Measurements from ENCODE around the gene CXADR.
"Not testable (repeated sequence)": the region's sequence is repeated elsewhere in the genome, so short reads cannot be mapped to it uniquely, and the experiment has no call there.

CXADR gene

DNA sequence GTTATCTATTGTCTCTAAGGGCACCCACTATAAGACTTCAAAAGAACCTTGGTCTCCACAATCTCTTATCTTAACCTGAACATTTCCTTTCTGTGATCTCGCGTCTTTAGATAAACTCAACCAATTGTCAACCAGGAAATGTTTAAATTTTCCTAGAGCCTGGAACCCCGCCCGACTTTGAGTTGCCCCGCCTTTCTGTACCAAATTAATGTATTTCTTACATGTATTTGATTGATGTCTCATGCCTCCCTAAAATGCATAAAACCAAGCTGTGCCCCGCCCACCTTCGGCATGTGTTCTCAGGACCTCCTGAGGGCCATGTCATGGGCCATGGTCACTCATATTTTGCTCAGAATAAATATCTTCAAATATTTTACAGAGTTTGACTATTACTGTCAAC is 5.9 kb upstream of the CXADR start:
- Histone ChIP-seq H3K4me1 (ENCODE audit: control insufficient read depth, insufficient read depth, low read length) (peaks cover 3% of the 10 kb centered on the region), H3K4me3 (ENCODE audit: low read length) (no peak overlapping the region), H3K9ac (ENCODE audit: low read length) (no peak overlapping the region), H3K36me3 (ENCODE audit: control insufficient read depth, insufficient read depth, low read length, severe bottlenecking) (no peaks in the 10 kb centered on the region), H3K9me3 (ENCODE audit: control insufficient read depth, low read length) (peaks cover 10% of the 10 kb centered on the region), H3K27me3 (replicated peaks; ENCODE audit: control insufficient read depth, insufficient read depth, low read length) (peaks cover 8% of the 10 kb centered on the region)
- DNase-seq (ENCODE audit: low read depth) = no peak

DNA sequence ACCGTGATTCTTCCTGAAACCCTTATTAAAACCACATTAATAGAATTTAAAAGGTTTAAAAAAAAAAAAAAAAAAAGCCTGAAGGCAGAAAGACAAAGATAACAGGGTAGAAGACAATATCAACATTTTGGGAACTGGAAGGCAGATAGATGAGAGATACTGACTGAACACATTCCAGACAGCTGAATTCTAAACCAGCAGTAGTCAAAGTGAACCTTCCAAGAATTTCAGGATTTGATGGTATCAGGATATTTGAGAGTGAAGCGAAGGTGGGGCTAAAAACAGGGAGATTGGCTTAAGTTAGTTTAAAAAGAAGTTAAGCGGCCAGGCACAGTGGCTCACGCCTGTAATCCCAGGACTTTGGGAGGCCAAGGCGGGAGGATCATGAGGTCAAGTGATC is 5.3 kb upstream of the CXADR start:
- H3K9me3 ChIP-seq (ENCODE audit: control insufficient read depth, low read length) = peaks cover 10% of the 10 kb centered on the region
- peaks cover 8% of the 10 kb centered on the region for H3K27me3 ChIP-seq (replicated peaks; ENCODE audit: control insufficient read depth, insufficient read depth, low read length)
- no peak overlapping the region for H3K4me3 ChIP-seq (ENCODE audit: low read length)
- no peak overlapping the region for H3K9ac ChIP-seq (ENCODE audit: low read length)
- peaks cover 4% of the 10 kb centered on the region for H3K4me1 ChIP-seq (ENCODE audit: control insufficient read depth, insufficient read depth, low read length)
- H3K36me3 ChIP-seq (ENCODE audit: control insufficient read depth, insufficient read depth, low read length, severe bottlenecking) = no peaks in the 10 kb centered on the region
- DNase-seq (ENCODE audit: low read depth) = no peak

DNA sequence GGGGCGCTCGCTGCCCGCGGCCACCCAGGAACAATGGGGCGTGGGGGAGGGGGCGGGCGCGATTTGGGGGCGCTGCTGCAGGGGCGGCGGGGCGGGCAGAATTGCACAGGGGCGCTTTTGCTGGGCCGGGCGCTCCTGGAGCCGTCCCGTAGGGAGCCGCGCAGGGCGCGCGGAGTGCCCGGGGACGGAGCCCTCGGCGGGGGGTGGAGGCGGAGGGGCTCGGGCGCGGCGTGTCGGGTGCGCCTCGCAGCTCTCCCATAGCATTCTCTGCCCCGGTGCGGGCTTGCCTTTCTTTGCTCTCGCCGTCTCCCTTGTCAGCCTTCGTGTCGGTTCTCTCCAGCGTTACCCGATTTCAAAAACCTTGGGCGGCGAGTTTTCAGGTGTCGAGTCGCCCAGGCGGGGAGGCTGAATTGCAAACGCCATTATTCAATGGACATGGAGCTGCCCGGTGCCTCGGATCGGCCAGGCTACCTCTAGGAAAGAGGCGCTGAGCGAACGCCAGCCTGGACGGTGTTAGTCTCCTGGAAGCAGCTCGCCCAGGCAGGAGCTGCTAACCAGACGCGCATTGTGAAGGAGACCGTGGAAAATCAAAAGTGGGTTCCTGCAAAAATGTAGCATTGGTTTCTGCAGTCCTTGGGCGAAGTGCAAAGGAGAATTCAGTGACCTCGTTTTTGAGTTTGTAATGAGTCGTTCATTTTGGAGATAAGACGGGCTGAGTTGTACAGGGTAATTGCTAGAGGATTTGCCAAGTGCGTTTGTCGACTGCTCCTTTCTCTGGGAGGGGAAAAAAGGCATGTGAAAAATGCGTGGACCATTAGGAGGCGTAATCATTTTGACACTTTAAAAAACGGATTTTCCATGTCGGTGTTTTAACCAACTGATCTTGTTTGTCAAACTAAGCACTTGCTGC is 626 bp downstream of the CXADR start:
- peaks cover 14% of the 10 kb centered on the region for H3K4me1 ChIP-seq (ENCODE audit: control insufficient read depth, insufficient read depth, low read length)
- no peak overlapping the region for H3K9ac ChIP-seq (ENCODE audit: low read length)
- H3K4me3 ChIP-seq (ENCODE audit: low read length) = peak overlapping the region; percentile 80
- no peaks in the 10 kb centered on the region for H3K36me3 ChIP-seq (ENCODE audit: control insufficient read depth, insufficient read depth, low read length, severe bottlenecking)
- no peaks in the 10 kb centered on the region for H3K9me3 ChIP-seq (ENCODE audit: control insufficient read depth, low read length)
- peaks cover 14% of the 10 kb centered on the region for H3K27me3 ChIP-seq (replicated peaks; ENCODE audit: control insufficient read depth, insufficient read depth, low read length)
- DNase-seq (ENCODE audit: low read depth) = peak; percentile 40

DNA sequence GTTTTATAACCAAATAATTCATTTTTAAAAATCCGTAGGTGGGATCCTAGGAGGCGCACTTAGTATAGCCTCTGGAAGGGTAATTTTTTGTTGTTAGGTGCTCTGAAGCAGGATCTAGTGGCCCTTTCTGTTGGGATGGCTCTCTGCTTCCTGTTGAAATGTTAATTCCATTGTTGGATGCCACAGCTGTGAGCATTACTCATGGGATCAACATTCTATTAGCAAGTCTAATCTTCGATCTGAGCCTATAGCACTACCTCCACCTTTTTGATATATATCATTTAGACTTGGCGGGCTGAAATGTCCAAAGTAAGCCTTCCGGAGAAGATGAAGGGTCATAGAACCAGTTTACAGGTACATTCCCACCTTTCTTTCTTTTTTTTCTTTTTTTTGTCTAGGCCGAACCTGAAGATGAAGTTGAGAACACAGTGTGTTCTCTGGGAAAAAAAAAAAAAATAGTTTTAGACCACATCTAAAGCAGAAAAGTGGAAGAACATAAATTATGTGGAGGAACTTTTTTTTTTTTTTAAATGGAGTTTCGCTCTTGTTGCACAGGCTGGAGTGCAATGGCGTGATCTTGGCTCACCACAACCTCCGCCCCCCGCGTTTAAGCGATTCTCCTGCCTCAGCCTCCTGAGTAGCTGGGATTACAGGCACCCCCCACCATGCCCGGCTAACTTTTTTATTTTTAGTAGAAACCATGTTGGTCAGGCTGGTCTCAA is 1.4 kb downstream of the CXADR start:
- Histone ChIP-seq H3K27me3 (replicated peaks; ENCODE audit: control insufficient read depth, insufficient read depth, low read length) (peaks cover 14% of the 10 kb centered on the region), H3K4me1 (ENCODE audit: control insufficient read depth, insufficient read depth, low read length) (peaks cover 14% of the 10 kb centered on the region), H3K36me3 (ENCODE audit: control insufficient read depth, insufficient read depth, low read length, severe bottlenecking) (no peaks in the 10 kb centered on the region), H3K9me3 (ENCODE audit: control insufficient read depth, low read length) (no peaks in the 10 kb centered on the region), H3K9ac (ENCODE audit: low read length) (no peak overlapping the region), H3K4me3 (ENCODE audit: low read length) (peak overlapping the region; percentile 80)
- DNase-seq (ENCODE audit: low read depth) = no peak

DNA sequence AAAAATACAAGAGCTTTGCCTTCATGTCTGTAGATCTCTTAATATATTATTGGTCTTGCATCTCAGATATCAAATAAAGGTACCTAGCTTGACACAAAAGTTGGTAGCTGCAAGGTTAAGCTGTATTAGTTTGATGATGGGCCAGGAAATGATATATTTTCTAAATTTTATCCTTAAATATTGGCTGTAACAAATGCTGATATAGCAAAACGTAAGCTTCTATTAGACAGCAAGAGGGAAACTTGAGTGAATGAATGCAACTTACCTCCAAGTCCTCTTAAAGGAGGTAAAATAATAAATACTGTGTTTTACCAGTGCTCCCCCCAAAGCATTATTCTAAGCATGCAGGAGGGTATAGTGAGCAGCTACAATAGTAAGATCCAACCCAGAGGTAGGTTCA is 4.2 kb downstream of the CXADR start:
- H3K4me3 ChIP-seq (ENCODE audit: low read length); H3K27me3 ChIP-seq (replicated peaks; ENCODE audit: control insufficient read depth, insufficient read depth, low read length); H3K9ac ChIP-seq (ENCODE audit: low read length); DNase-seq (ENCODE audit: low read depth); H3K9me3 ChIP-seq (ENCODE audit: control insufficient read depth, low read length); H3K36me3 ChIP-seq (ENCODE audit: control insufficient read depth, insufficient read depth, low read length, severe bottlenecking): not testable (repeated sequence)
- H3K4me1 ChIP-seq (ENCODE audit: control insufficient read depth, insufficient read depth, low read length) = peaks cover 10% of the 10 kb centered on the region

DNA sequence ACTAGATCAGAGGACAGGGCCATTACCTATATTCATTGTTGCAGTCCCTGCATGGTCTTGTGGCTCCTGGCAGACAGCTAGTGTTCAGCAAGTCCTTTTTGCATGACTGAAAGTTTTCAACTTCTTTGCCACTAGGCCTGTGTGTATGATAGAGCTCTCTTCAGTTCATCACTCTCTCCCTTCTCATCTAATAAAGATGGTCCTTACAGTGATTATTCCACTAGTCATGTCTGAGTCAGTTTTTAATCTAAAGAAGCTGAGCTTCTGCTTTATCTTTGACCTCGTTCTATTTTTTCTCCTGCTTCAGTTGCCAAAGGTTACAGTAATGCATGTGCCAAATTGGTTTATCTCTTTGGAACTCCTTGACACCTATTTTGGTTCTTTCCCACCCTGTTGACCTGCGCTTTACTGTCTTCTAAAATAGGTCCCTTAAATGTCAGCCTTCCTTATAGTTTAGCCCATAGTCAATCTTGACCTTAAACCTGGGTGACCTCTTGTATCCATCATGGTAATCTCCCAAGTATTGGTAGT is 6.4 kb downstream of the CXADR start:
- no peak for DNase-seq (ENCODE audit: low read depth)
- Histone ChIP-seq H3K27me3 (replicated peaks; ENCODE audit: control insufficient read depth, insufficient read depth, low read length) (no peaks in the 10 kb centered on the region), H3K4me1 (ENCODE audit: control insufficient read depth, insufficient read depth, low read length) (no peaks in the 10 kb centered on the region), H3K9me3 (ENCODE audit: control insufficient read depth, low read length) (no peaks in the 10 kb centered on the region), H3K36me3 (ENCODE audit: control insufficient read depth, insufficient read depth, low read length, severe bottlenecking) (no peaks in the 10 kb centered on the region), H3K4me3 (ENCODE audit: low read length) (no peak overlapping the region), H3K9ac (ENCODE audit: low read length) (no peak overlapping the region)

DNA sequence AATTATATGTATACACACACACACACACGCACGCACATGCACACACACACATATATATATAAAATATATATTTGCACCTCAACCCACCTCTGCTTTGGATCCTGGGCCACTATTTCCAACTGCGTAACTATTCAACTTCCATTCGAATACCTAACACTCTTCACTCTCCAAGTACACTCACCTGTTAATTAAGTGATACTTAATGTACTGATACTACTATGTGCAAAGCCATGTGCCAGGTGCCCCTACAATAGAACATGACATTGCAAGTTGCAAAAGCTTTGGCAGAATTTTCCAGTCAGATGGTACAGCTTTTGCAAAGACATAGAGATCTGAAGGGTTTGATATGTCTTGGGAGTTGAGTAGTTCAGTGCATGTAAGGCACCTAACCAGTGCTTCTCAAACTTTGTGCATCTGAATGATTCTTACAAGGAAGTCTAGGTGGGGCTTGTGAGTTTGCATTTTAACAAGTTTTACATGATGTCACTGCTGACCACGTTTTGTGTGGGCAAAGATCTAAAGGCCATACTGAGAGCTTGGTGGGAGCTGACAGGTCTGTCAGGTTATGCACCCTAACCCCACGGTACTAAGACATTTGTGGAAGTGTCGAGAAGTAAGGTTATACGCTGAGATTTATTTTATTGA is 7.2 kb downstream of the CXADR start:
- H3K4me1 ChIP-seq (ENCODE audit: control insufficient read depth, insufficient read depth, low read length) = no peaks in the 10 kb centered on the region
- H3K27me3 ChIP-seq (replicated peaks; ENCODE audit: control insufficient read depth, insufficient read depth, low read length) = no peaks in the 10 kb centered on the region
- H3K9ac ChIP-seq (ENCODE audit: low read length) = no peak overlapping the region
- no peak overlapping the region for H3K4me3 ChIP-seq (ENCODE audit: low read length)
- no peaks in the 10 kb centered on the region for H3K9me3 ChIP-seq (ENCODE audit: control insufficient read depth, low read length)
- H3K36me3 ChIP-seq (ENCODE audit: control insufficient read depth, insufficient read depth, low read length, severe bottlenecking) = no peaks in the 10 kb centered on the region
- no peak for DNase-seq (ENCODE audit: low read depth)

DNA sequence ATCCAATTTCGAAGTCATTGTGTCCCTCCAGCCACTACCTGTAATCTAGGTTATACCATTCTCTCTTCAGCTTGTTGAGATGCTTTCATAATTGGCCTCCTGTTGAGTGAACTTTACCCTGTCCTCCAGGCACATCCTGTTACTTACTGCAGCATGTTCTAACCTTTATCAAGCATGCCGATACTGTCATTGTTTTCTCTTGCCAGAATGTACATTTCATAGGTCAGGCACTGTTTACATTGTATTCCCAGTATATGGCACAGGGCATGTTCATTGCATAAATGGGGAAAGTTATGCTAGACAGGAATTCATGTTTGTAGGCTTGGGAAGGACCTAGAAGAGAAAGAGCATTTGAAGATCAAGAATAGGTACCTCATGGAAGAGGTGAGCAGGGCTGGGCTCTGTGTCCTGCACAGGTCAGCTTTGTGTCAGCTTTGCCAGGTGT is 10.2 kb downstream of the CXADR start:
- Histone ChIP-seq H3K4me1 (ENCODE audit: control insufficient read depth, insufficient read depth, low read length) (no peaks in the 10 kb centered on the region), H3K9ac (ENCODE audit: low read length) (no peak overlapping the region), H3K4me3 (ENCODE audit: low read length) (no peak overlapping the region), H3K9me3 (ENCODE audit: control insufficient read depth, low read length) (no peaks in the 10 kb centered on the region), H3K36me3 (ENCODE audit: control insufficient read depth, insufficient read depth, low read length, severe bottlenecking) (no peaks in the 10 kb centered on the region), H3K27me3 (replicated peaks; ENCODE audit: control insufficient read depth, insufficient read depth, low read length) (peaks cover 3% of the 10 kb centered on the region)
- DNase-seq (ENCODE audit: low read depth) = no peak

DNA sequence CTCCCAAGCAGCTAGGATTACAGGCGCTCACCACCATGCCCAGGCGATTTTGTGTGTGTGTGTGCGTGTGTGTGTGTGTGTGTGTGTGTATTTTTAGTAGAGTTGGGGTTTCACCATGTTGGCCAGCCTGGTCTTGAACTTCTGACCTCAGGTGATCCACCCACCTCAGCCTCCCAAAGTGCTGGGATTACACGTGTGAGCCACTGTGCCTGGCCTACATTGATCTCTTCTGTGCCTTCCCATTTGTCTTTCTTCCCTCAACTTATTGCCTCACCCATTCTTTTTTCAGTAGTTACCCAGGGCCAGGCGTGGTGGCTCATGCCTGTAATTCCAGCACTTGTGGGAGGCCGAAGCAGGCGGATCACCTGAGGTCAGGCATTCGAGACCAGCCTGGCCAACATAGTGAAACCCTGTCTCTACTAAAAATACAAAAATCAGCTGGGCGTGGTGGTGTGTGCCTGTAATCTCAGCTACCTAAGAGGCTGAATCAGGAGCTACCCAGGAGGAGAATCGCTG is 11.2 kb downstream of the CXADR start:
- H3K9ac ChIP-seq (ENCODE audit: low read length); H3K9me3 ChIP-seq (ENCODE audit: control insufficient read depth, low read length); DNase-seq (ENCODE audit: low read depth); H3K27me3 ChIP-seq (replicated peaks; ENCODE audit: control insufficient read depth, insufficient read depth, low read length); H3K4me1 ChIP-seq (ENCODE audit: control insufficient read depth, insufficient read depth, low read length); H3K4me3 ChIP-seq (ENCODE audit: low read length); H3K36me3 ChIP-seq (ENCODE audit: control insufficient read depth, insufficient read depth, low read length, severe bottlenecking): not testable (repeated sequence)

DNA sequence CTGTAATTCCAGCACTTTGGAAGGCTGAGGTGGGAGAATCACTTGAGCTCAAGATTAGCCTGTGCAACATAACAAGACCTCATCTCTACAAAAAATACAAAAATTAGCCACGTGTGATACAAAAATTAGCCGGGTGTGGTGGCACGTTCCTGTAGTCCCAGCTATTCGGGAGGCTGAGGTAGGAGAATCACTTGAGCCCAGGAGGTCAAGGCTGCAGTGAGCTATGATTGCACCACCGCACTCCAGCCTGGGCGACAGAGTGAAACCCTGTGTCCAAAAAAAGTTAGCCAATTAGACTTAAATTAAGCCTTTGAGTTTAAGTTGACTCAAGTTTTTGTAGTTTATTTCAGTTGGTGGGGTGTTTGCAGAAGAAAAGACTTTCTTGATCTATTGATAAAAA is 11.8 kb downstream of the CXADR start:
- Histone ChIP-seq H3K27me3 (replicated peaks; ENCODE audit: control insufficient read depth, insufficient read depth, low read length) (peaks cover 3% of the 10 kb centered on the region), H3K4me3 (ENCODE audit: low read length) (no peak overlapping the region), H3K36me3 (ENCODE audit: control insufficient read depth, insufficient read depth, low read length, severe bottlenecking) (no peaks in the 10 kb centered on the region), H3K9ac (ENCODE audit: low read length) (no peak overlapping the region), H3K9me3 (ENCODE audit: control insufficient read depth, low read length) (no peaks in the 10 kb centered on the region), H3K4me1 (ENCODE audit: control insufficient read depth, insufficient read depth, low read length) (no peaks in the 10 kb centered on the region)
- no peak for DNase-seq (ENCODE audit: low read depth)

DNA sequence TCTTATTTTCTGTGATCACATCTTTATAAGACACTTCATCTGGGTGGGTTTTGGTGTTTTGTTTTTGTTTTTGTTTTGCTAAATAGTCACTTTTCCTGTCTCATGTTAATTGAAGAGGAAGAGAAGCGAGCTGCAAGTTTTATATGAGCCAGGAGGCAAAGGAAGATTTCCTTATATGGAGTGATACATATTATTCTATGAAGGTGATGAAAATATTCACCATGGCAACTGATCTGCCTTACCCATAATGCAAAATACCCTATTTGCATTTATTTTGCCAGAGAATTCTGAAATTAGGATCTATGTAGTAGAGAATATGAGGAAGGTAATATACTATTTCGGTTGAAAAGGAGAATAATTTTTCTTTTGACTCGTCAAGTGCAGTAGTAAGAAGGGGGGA is 13.9 kb downstream of the CXADR start:
- Histone ChIP-seq H3K4me3 (ENCODE audit: low read length) (no peak overlapping the region), H3K27me3 (replicated peaks; ENCODE audit: control insufficient read depth, insufficient read depth, low read length) (peaks cover 3% of the 10 kb centered on the region), H3K4me1 (ENCODE audit: control insufficient read depth, insufficient read depth, low read length) (no peaks in the 10 kb centered on the region), H3K9me3 (ENCODE audit: control insufficient read depth, low read length) (no peaks in the 10 kb centered on the region), H3K36me3 (ENCODE audit: control insufficient read depth, insufficient read depth, low read length, severe bottlenecking) (no peaks in the 10 kb centered on the region), H3K9ac (ENCODE audit: low read length) (no peak overlapping the region)
- no peak for DNase-seq (ENCODE audit: low read depth)

All from adipocyte (in vitro differentiated cells).